GM10248 (cell line): ENCODE data around the gene RIPPLY3.

Experiments used
- CTCF ChIA-PET: fragments of 300-600 bp; sonication (Branson Sonifier 250); formaldehyde crosslinking; extraction: SDS; loops from one replicate; lab custom pipeline; 2021; ENCODE audit warnings: antibody characterized with exemption; lab: Yijun Ruan, JAX
- POLR2A ChIA-PET: fragments of 350-650 bp; sonication (Branson Sonifier 250); formaldehyde crosslinking; extraction: SDS; loops from one replicate; lab custom pipeline; 2020; ENCODE audit warnings: antibody characterized with exemption; lab: Yijun Ruan, JAX
- DNase-seq: peaks from one replicate; pipeline ENCODE4 v3.0.0; 2012; ENCODE audit errors: extremely low spot score
- CTCF ChIP-seq: IDR thresholded peaks from 2 replicates; pipeline ENCODE4 v1.5.1; 2012; ENCODE audit warnings: mild to moderate bottlenecking, low read depth; ENCODE audit errors: extremely low read depth, missing control alignments, control extremely low read depth

Gene RIPPLY3

GRCh38 chr21:37036177-37036576 lies 29.7 kb downstream of the RIPPLY3 start:
- no peak for DNase-seq
- ChIA-PET CTCF (no interaction called here), POLR2A (no interaction called here)
- TF ChIP-seq CTCF: no peak

GRCh38 chr21:37039411-37040075 lies 33.0 kb downstream of the RIPPLY3 start:
- CTCF ChIA-PET: no interaction called here
- no peak for DNase-seq
- POLR2A ChIA-PET: no interaction called here
- no peak for TF ChIP-seq CTCF

GRCh38 chr21:37040212-37040611 lies 33.7 kb downstream of the RIPPLY3 start:
- CTCF ChIA-PET: no interaction called here
- POLR2A ChIA-PET: no interaction called here
- no peak for DNase-seq
- no peak for TF ChIP-seq CTCF

- POLR2A ChIA-PET: no interaction called here
- no peak for DNase-seq
- CTCF ChIA-PET: interaction anchor here (1.1 to 1.5 kb wide), 4 partner anchors 10 to 65 kb away, joined by 3 to 4 read pairs (median 4); no protein-coding TSS in a partner anchor
- no peak for TF ChIP-seq CTCF
Observed at GRCh38 chr21:37041706-37042271, 35.3 kb downstream of the RIPPLY3 start.

GRCh38 chr21:37043818-37044217 lies 37.3 kb downstream of the RIPPLY3 start:
- ChIA-PET POLR2A (no interaction called here), CTCF (no interaction called here)
- TF ChIP-seq CTCF: no peak
- DNase-seq: no peak

GRCh38 chr21:37044643-37045042 lies 38.1 kb downstream of the RIPPLY3 start:
- no peak for TF ChIP-seq CTCF
- no peak for DNase-seq
- POLR2A ChIA-PET: no interaction called here
- CTCF ChIA-PET: no interaction called here

- ChIA-PET CTCF (no interaction called here), POLR2A (no interaction called here)
- no peak for DNase-seq
- no peak for TF ChIP-seq CTCF
Observed at GRCh38 chr21:37045149-37045548, 38.6 kb downstream of the RIPPLY3 start.
